AG09319 (cell line): Measurements from ENCODE around the gene ELP4.

Experiments used
- DNase-seq: peaks from one replicate; pipeline ENCODE4 v3.0.0-alpha.2; 2010; ENCODE audit warnings: low read depth; ENCODE audit errors: extremely low read depth
- TF ChIP-seq, protein P1 (sequence below): IDR thresholded peaks from 2 replicates; pipeline ENCODE4 v1.5.1; 2011; ENCODE audit warnings: low read depth, mild to moderate bottlenecking, inconsistent platforms, low read length, moderate library complexity

Gene ELP4

DNA sequence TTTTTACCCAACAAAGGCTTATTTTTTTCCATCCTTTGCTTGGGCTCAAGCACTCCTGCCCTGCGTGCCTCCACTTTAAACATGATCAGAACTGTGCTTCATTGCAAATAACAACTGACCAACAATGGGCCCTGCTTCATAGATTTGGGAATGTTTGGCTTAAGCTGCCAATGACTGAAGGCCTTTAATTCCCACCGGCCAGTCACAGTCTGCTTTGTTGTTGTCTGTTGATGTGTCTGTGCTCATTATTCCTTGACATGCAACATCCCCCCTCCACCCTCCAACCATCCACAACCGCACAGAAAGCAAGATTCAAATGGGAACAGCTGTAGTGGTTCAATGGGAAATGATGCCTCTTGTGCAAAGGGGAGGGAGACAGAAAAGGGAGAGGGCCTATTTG is 278.5 kb downstream of the ELP4 start:
- TF ChIP-seq, protein P1, sequence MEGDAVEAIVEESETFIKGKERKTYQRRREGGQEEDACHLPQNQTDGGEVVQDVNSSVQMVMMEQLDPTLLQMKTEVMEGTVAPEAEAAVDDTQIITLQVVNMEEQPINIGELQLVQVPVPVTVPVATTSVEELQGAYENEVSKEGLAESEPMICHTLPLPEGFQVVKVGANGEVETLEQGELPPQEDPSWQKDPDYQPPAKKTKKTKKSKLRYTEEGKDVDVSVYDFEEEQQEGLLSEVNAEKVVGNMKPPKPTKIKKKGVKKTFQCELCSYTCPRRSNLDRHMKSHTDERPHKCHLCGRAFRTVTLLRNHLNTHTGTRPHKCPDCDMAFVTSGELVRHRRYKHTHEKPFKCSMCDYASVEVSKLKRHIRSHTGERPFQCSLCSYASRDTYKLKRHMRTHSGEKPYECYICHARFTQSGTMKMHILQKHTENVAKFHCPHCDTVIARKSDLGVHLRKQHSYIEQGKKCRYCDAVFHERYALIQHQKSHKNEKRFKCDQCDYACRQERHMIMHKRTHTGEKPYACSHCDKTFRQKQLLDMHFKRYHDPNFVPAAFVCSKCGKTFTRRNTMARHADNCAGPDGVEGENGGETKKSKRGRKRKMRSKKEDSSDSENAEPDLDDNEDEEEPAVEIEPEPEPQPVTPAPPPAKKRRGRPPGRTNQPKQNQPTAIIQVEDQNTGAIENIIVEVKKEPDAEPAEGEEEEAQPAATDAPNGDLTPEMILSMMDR: no peak
- DNase-seq: no peak

DNA sequence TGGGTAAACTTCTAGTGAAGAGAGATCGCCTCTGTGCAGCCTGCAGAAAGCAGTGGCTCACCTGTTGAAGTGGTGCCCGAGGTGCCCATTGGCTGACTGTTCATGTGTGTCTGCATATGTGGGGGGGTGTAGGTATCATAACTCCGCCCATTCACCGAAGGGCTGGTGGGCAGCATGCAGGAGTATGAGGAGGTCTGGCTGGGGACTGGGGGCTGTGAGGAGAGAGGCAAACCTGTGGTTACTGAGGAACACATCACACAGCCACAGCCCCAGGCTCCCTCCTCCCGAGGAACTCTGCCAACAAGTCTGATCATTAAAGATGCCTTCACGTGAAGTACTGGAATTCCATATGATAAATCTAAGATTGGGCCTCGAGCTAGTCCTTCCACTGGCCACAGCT is 281.1 kb downstream of the ELP4 start:
- DNase-seq: no peak

GRCh38 chr11:31792036-31792435 is 282.5 kb downstream of the ELP4 start:
- no peak for DNase-seq
- TF ChIP-seq, protein P1: no peak

More for the DNA sequence above, 281.1 kb downstream of the ELP4 start:
- TF ChIP-seq, protein P1: no peak

DNA sequence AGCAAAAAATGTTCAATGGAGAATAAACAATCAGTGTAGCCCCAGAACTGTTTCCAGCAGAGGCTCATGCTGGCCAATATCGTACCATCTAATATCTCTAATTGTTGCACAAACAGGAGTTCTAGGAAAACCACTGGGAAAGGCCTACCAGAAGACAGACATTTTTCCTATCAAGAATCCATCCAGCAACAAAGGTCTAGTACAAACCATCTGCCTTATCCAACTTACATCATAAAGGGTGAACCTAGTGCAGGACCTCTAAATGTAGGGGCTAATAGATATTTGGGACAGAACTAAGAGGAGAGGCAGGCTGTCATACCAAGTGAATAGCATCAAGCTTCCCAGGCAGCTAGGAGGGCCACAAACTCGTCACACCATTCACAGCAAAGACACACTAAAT is 282.9 kb downstream of the ELP4 start:
- no peak for DNase-seq
- TF ChIP-seq, protein P1: no peak

GRCh38 chr11:31793264-31793663 is 283.7 kb downstream of the ELP4 start:
- TF ChIP-seq, protein P1: no peak
- no peak for DNase-seq

- TF ChIP-seq, protein P1: no peak
- DNase-seq: no peak
Observed at GRCh38 chr11:31794548-31794947, 285.0 kb downstream of the ELP4 start.

GRCh38 chr11:31795706-31796498 is 286.3 kb downstream of the ELP4 start:
- DNase-seq: no peak
- TF ChIP-seq, protein P1: no peak
